Measurements from ENCODE around the gene KCTD19. TPM values are rescaled to one million over a fixed set of nuclear protein-coding genes. Genes with fewer than 3 reads are reported as not detected.

KCTD19 gene
- total RNA-seq, 4 donors from 2014 or later, result 0.09 TPM; not detected in 3

DNA sequence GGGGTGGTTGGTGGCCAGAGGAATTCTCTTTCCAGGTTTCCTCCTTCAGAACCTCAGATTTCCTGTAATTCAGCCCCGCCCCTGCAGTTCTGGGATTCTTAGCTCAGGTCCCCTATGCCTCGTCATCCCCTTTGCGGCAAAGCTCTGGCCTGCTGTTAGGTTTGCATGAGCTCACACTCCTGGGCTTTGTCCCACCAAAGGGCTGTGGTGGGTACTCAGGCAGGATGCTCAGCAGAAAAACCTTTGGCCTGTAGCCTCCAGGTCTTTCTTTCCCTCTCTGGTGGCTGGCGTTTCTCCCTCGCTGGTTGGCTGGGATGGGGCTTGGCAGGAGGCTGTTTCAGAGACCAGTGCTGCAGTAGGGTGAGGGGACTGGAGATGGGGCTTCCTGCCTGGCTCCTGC is 56.8 kb downstream of the KCTD19 start:
- intact Hi-C loops (cut with DNase I), result no loop called here
- Histone ChIP-seq H3K9me3 (no peaks in the 10 kb centered on the region), H3K4me1 (no peaks in the 10 kb centered on the region), H3K27ac (no peak overlapping the region), H3K4me3 (no peak overlapping the region), H3K36me3 (peaks cover 0 to 7% (median 0%) of the 10 kb centered on the region in 3 donors), H3K27me3 (no peaks in the 10 kb centered on the region)
- WGBS, 2 donors, result 36 to 48% methylated on average over 4 to 5 of the region's 5 CpGs
- no peak for DNase-seq
- TF ChIP-seq CTCF (IDR thresholded peaks at IDR 0.05) (no peak), POLR2A (IDR thresholded peaks at IDR 0.05) (no peak)

DNA sequence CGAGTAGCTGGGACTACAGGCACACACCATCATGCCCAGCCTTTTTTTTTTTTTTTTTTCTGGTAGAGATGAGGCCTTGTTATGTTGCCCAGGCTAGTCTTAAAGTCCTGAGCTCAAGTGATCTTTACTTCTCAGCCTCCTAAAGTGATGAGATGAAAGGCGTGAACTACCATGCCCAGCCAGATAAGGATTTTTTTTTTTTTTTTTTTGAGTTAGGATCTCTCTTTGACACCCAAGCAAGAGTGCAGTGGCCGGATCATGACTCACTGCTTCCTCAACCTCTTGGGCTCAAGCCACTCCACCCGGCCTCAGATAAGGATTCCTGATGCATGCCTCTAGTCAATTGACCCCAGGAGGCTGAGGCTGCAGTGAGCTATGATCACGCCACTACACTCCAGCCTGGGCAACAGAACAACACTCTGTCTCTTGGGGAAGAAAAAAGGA is 58.4 kb downstream of the KCTD19 start:
- intact Hi-C loops (cut with DNase I), result no loop called here
- Histone ChIP-seq H3K27ac (no peak overlapping the region), H3K9me3 (no peaks in the 10 kb centered on the region), H3K4me1 (no peaks in the 10 kb centered on the region), H3K27me3 (peaks cover 0 to 14% (median 0%) of the 10 kb centered on the region in 4 donors), H3K4me3 (no peak overlapping the region), H3K36me3 (peaks cover 0 to 7% (median 0%) of the 10 kb centered on the region in 3 donors)
- WGBS, 2 donors, result 50 to 51% methylated on average over 4 to 5 of the region's 5 CpGs
- TF ChIP-seq POLR2A (IDR thresholded peaks at IDR 0.05) (no peak), CTCF (IDR thresholded peaks at IDR 0.05) (no peak)
- DNase-seq, result no peak

DNA sequence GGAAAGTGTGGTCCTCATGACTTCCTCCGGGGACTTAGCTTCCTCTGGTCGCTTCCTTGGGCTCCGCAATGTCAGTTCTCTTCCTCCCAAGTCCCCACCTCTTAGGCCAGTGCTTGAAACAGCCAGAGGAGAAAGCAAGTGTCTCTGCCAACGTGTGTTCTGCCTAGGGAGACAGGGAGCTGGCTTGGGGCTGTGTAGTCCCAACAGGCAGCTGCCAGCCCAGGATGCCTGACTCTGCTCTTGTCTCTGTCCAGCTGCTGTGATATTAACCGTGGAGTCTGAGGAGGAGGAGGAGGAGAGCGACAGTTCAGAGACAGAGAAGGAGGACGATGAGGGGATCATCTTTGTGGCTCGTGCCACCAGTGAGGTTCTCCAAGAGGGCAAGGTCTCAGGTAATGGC is 60.7 kb downstream of the KCTD19 start:
- Histone ChIP-seq H3K4me1 (no peaks in the 10 kb centered on the region), H3K9me3 (no peaks in the 10 kb centered on the region), H3K27ac (no peak overlapping the region), H3K4me3 (no peak overlapping the region), H3K36me3 (no peaks in the 10 kb centered on the region), H3K27me3 (peaks cover 0 to 17% (median 0%) of the 10 kb centered on the region in 4 donors)
- no peak for TF ChIP-seq CTCF (IDR thresholded peaks at IDR 0.05)
- no peak for TF ChIP-seq POLR2A (IDR thresholded peaks at IDR 0.05)
- no peak for DNase-seq
- 65 to 68% methylated on average over 7 to 8 of the region's 8 CpGs for WGBS, 2 donors
- intact Hi-C loops (cut with DNase I), result no loop called here

GRCh38 chr16:67264866-67265265 is 61.7 kb downstream of the KCTD19 start:
- 85 to 100% methylated on average over 1 to 4 of the region's 5 CpGs for WGBS, 2 donors
- peaks cover 0 to 17% (median 0%) of the 10 kb centered on the region in 4 donors for H3K27me3 ChIP-seq
- DNase-seq, result no peak
- intact Hi-C loops (cut with DNase I), result no loop called here
- TF ChIP-seq POLR2A (IDR thresholded peaks at IDR 0.05) (no peak), CTCF (IDR thresholded peaks at IDR 0.05) (no peak)
- H3K27ac ChIP-seq, result no peak overlapping the region
- H3K4me3 ChIP-seq, result no peak overlapping the region
- no peaks in the 10 kb centered on the region for H3K4me1 ChIP-seq
- no peaks in the 10 kb centered on the region for H3K9me3 ChIP-seq
- H3K36me3 ChIP-seq, result no peaks in the 10 kb centered on the region

DNA sequence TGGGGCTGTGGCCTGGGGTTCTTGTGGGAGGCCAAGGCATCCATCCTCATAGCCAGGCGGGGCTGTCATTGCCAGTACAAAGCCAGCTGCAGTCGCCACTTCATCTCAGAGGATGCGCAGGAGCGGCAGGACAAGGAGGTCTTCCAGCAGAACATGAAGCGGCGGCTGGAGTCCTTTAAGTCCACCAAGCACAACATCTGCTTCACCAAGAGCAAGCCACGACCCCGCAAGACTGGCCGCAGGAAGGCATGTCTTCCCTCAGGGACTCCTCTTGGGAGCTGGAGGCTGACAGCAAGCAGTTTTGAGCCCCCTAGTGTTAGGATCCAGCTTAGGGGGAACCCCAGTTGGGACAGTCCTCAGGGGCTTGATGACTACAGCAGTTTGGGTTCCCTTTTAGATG is 62.3 kb downstream of the KCTD19 start:
- no peak overlapping the region for H3K4me3 ChIP-seq
- H3K9me3 ChIP-seq, result no peaks in the 10 kb centered on the region
- H3K4me1 ChIP-seq, result no peaks in the 10 kb centered on the region
- intact Hi-C loops (cut with DNase I), result no loop called here
- DNase-seq, result no peak
- no peak for TF ChIP-seq CTCF (IDR thresholded peaks at IDR 0.05)
- no peak for TF ChIP-seq POLR2A (IDR thresholded peaks at IDR 0.05)
- 74% methylated on average over 8 of the region's 9 CpGs; no CpG with 5 or more reads in 1 of the 2 donors for WGBS, 2 donors
- peaks cover 0 to 17% (median 0%) of the 10 kb centered on the region in 4 donors for H3K27me3 ChIP-seq
- no peaks in the 10 kb centered on the region for H3K36me3 ChIP-seq
- no peak overlapping the region for H3K27ac ChIP-seq

Data from esophagus squamous epithelium (tissue), 5 donors.